ENCODE measurements around the gene SP2.

GRCh38 chr17:47964856-47965255 is 68.8 kb downstream of the SP2 start:
- no peak for TF ChIP-seq POLR2A (IDR thresholded peaks at IDR 0.05; ENCODE audit: low read length)
- no peak for TF ChIP-seq GATA1 (IDR thresholded peaks at IDR 0.05; ENCODE audit: low read depth, low read length)
